K562 (cell line): ENCODE data around the gene NTN4. TPM values are rescaled to one million over a fixed set of nuclear protein-coding genes. Genes with fewer than 3 reads are reported as not detected.
A peak's percentile ranks its signal among the peaks of the same experiment; 100 is the strongest.
"Not testable (repeated sequence)": the region's sequence is repeated elsewhere in the genome, so short reads cannot be mapped to it uniquely, and the experiment has no call there.

Experiments used
- ATAC-seq: fragments of 200-7000 bp; cut with Tn5 transposase; 3 replicates; pipeline ENCODE4 v1.9.1; 2020; ENCODE audit warnings: moderate library complexity
- BruUV-seq: library from RNA; stranded (reverse); fragments of 400-500 nt; replicated peaks from 2 replicates; lab custom pipeline; 2021; lab: Mats Ljungman, UMichigan
- CTCF ChIA-PET: fragments of 300-600 bp; formaldehyde crosslinking; extraction: SDS; loops from one replicate; lab custom pipeline; 2021; ENCODE audit warnings: low intra/inter-chr PET ratio; lab: Yijun Ruan, JAX
- POLR2A ChIA-PET: fragments of 300-600, 350-650 bp; sonication (Branson Sonifier 250); formaldehyde crosslinking; extraction: SDS; loops from one replicate; lab custom pipeline; 2021; ENCODE audit warnings: antibody characterized with exemption, inconsistent platforms; lab: Yijun Ruan, JAX
- DNase-seq, 4 experiments: peaks; one replicate each; pipeline versions ENCODE4 v3.0.0 to v3.0.0-alpha.2; 2011 to 2018; ENCODE audit warnings: low spot score in 3 of 4, mixed read lengths in 3 of 4; ENCODE audit errors: extremely low read depth in 1 of 4
- FAIRE-seq: peaks from 2 replicates; lab custom pipeline; 2011; peaks lifted over from hg19 to GRCh38; lab: Jason Lieb, UNC
- H2AFZ ChIP-seq: 2 replicates; pipeline ENCODE4 v1.6.0; 2011; ENCODE audit warnings: low read depth, low read length, control low read depth, inconsistent platforms
- H3K27ac ChIP-seq: fragments of 200-600 bp; 3 replicates; pipeline ENCODE4 v1.8.0; 2011; ENCODE audit warnings: low read depth, mild to moderate bottlenecking, control low read depth, inconsistent platforms, low read length, moderate library complexity, mixed read lengths; ENCODE audit errors: extremely low read depth
- H3K27me3 ChIP-seq, 2 experiments: fragments of 300-600 bp in 1 of 2; 2 replicates in 1 of 2; 3 replicates in 1 of 2; pipeline versions ENCODE4 v1.6.0 to v1.8.0; 2011; ENCODE audit warnings: inconsistent platforms in 2 of 2, low read length in 2 of 2, mild to moderate bottlenecking in 1 of 2, mixed read lengths in 1 of 2, moderate library complexity in 1 of 2; ENCODE audit not compliant: control insufficient read depth in 2 of 2, insufficient read depth in 2 of 2
- H3K36me3 ChIP-seq: fragments of 300-600 bp; 3 replicates; pipeline ENCODE4 v1.8.0; 2011; ENCODE audit warnings: mild to moderate bottlenecking, low read length, inconsistent platforms; ENCODE audit not compliant: control insufficient read depth, insufficient read depth
- H3K4me1 ChIP-seq, 2 experiments: fragments of 200-600 bp in 1 of 2; replicated peaks in 1 of 2; 2 replicates in 1 of 2; 3 replicates in 1 of 2; pipeline versions ENCODE4 v1.5.1 to v1.8.0; 2011; ENCODE audit warnings: inconsistent platforms in 2 of 2, low read length in 2 of 2, mild to moderate bottlenecking in 1 of 2, mixed read lengths in 1 of 2, moderate library complexity in 1 of 2; ENCODE audit not compliant: control insufficient read depth in 2 of 2, insufficient read depth in 2 of 2
- H3K4me2 ChIP-seq: 2 replicates; pipeline ENCODE4 v1.6.1; 2011; ENCODE audit warnings: low read length, control low read depth, inconsistent platforms, mixed read lengths; ENCODE audit not compliant: insufficient read depth
- H3K4me3 ChIP-seq: fragments of 200-600 bp; sonication (generic), shearing (Covaris generic); 2 replicates; pipeline ENCODE4 v1.5.1; 2016; ENCODE audit warnings: control low read depth, inconsistent platforms
- H3K79me2 ChIP-seq: fragments of 200-600 bp; 3 replicates; pipeline ENCODE4 v1.8.0; 2011; ENCODE audit warnings: low read length, inconsistent platforms; ENCODE audit not compliant: control insufficient read depth, insufficient read depth
- H3K9ac ChIP-seq, 2 experiments: 2 replicates each; pipeline versions ENCODE4 v1.6.0 to v1.6.1; 2011; ENCODE audit warnings: low read depth in 2 of 2, low read length in 2 of 2, control low read depth in 1 of 2, inconsistent platforms in 1 of 2, mild to moderate bottlenecking in 1 of 2, mixed read lengths in 1 of 2; ENCODE audit not compliant: insufficient read depth in 1 of 2
- H3K9me1 ChIP-seq: one replicate; pipeline ENCODE4 v1.6.0; 2011; ENCODE audit warnings: inconsistent platforms, mild to moderate bottlenecking, low read length, moderate library complexity; ENCODE audit not compliant: control insufficient read depth, insufficient read depth
- H3K9me3 ChIP-seq: replicated peaks from 2 replicates; pipeline ENCODE4 v1.5.1; 2011; ENCODE audit warnings: low read depth, low read length, inconsistent platforms; ENCODE audit not compliant: control insufficient read depth, insufficient read depth
- H4K20me1 ChIP-seq: replicated peaks from 2 replicates; pipeline ENCODE4 v1.6.1; 2011; ENCODE audit warnings: low read length, inconsistent platforms, mixed read lengths; ENCODE audit not compliant: control insufficient read depth, insufficient read depth
- CREB1 ChIP-seq, 2 experiments: sonication (generic) in 1 of 2; formaldehyde crosslinking in 1 of 2; IDR thresholded peaks; 2 replicates each; pipeline versions ENCODE4 v1.6.1 to v1.8.0; 2012 to 2022; ENCODE audit warnings: inconsistent platforms in 1 of 2, mild to moderate bottlenecking in 1 of 2, missing genetic modification reagents in 1 of 2, moderate library complexity in 1 of 2
- MEIS2 ChIP-seq: fragments of 450-650 bp; IDR thresholded peaks from 2 replicates; pipeline ENCODE4 v1.6.1; 2014; ENCODE audit warnings: mild to moderate bottlenecking; ENCODE audit not compliant: partially characterized antibody
- MTF1 ChIP-seq: fragments of 250-450 bp; sonication (Bioruptor Pico); IDR thresholded peaks from 2 replicates; pipeline ENCODE4 v1.9.0; 2021; ENCODE audit warnings: moderate library complexity, mild to moderate bottlenecking, inconsistent platforms, borderline replicate concordance
- WGBS: fragments of 100-300 bp; shearing (Covaris generic); methylation state at CpG from one replicate; pipeline ENCODE4 v1.1.6; 2016; ENCODE audit warnings: low coverage, mixed read lengths; ENCODE audit not compliant: insufficient coverage; ENCODE audit errors: missing lambda C conversion rate; 5-methylcytosine and 5-hydroxymethylcytosine counted together
- in situ Hi-C: fragments of 300-500 bp; cut with MboI; formaldehyde crosslinking; loops from 4 replicates; pipeline ENCODE4 v1.15.0; 2018; ENCODE audit warnings: inconsistent platforms, mixed read lengths
- intact Hi-C: fragments of 100-400 bp; cut with micrococcal nuclease; formaldehyde crosslinking; loops from 2 replicates; pipeline ENCODE4 v1.14.2; 2022
- polyA plus RNA-seq, 8 experiments: library from polyadenylated mRNA; depleted of rRNA in 4 of 8; stranded (reverse) in 5 of 8; unstranded in 3 of 8; fragments of >200 nt; fragmentation: Nextera tagmentation in 2 of 8; fragmentation: Illumina TruSeq in 1 of 8; extraction: Ambion mirVana in 2 of 8; extraction: Trizol in 1 of 8; gene quantifications; 2 replicates each; pipeline versions ENCODE4 v1.2.1 to v1.2.3, GENCODE V29; 2011 to 2014; ENCODE audit warnings: inconsistent platforms in 1 of 8, missing spikeins in 1 of 8
- total RNA-seq, 7 experiments: library from RNA; depleted of rRNA in 6 of 7; stranded (reverse); fragments of >200 nt in 6 of 7; fragmentation: Illumina TruSeq in 2 of 7; extraction: Trizol in 2 of 7; gene quantifications; 2 replicates each; pipeline versions ENCODE4 v1.2.1 to v1.2.3, GENCODE V29; 2011 to 2021; ENCODE audit warnings: low replicate concordance in 1 of 7

NTN4 gene
- total and polyA plus RNA-seq, 9 of the 15 experiments (the other 6 are each of a cell fraction or from before 2014, with no cell fraction given), result 0.13 TPM; not detected in 8

GRCh38 chr12:95738024-95738611 lies 52.4 kb downstream of the NTN4 start:
- BruUV-seq, result no TSS peak
- Histone ChIP-seq H3K4me2 (no peak overlapping the region), H3K27me3 (peaks cover 0 to 9% of the 10 kb centered on the region in 2 experiments; a peak in 2 of 5 replicates), H4K20me1 (no peaks in the 10 kb centered on the region), H3K9ac (no peak overlapping the region), H3K9me1 (no peaks in the 10 kb centered on the region), H3K9me3 (no peaks in the 10 kb centered on the region), H2AFZ (no peak overlapping the region), H3K4me1 (no peaks in the 10 kb centered on the region; a peak in 1 of 5 replicates), H3K4me3 (no peak overlapping the region), H3K27ac (no peak overlapping the region), H3K79me2 (no peaks in the 10 kb centered on the region), H3K36me3 (no peaks in the 10 kb centered on the region)
- ATAC-seq (no peak), FAIRE-seq (no peak), DNase-seq (no peak)
- intact Hi-C loops, result no loop called here
- TF ChIP-seq MEIS2, result peak; percentile 33
- no peak for TF ChIP-seq MTF1
- POLR2A ChIA-PET, result no interaction called here
- in situ Hi-C loops, result no loop called here
- 9% methylated on average over 11 of the region's 11 CpGs for WGBS
- CTCF ChIA-PET, result no interaction called here

- ATAC-seq, result no peak
- no peak for TF ChIP-seq CREB1 (IDR thresholded peaks at IDR 0.05)
- TF ChIP-seq CREB1 (CRISPR knock-in tag; IDR thresholded peaks at IDR 0.05), result no peak
- no peak for FAIRE-seq
- no TSS peak for BruUV-seq
- Histone ChIP-seq H3K36me3 (no peaks in the 10 kb centered on the region), H3K4me3 (no peak overlapping the region), H4K20me1 (no peaks in the 10 kb centered on the region), H3K4me2 (no peak overlapping the region), H3K9ac (no peak overlapping the region), H3K79me2 (no peaks in the 10 kb centered on the region), H3K27ac (no peak overlapping the region), H3K27me3 (peaks cover 0 to 9% of the 10 kb centered on the region in 2 experiments; a peak in 2 of 5 replicates), H3K4me1 (no peaks in the 10 kb centered on the region; a peak in 1 of 5 replicates), H2AFZ (no peak overlapping the region), H3K9me1 (no peaks in the 10 kb centered on the region), H3K9me3 (no peaks in the 10 kb centered on the region)
- CTCF ChIA-PET, result no interaction called here
- in situ Hi-C loops, result no loop called here
- POLR2A ChIA-PET, result no interaction called here
- 0% methylated on average over 2 of the region's 2 CpGs for WGBS
- intact Hi-C loops, result no loop called here
- no peak for DNase-seq
These were observed 53.9 kb downstream of the NTN4 start for GRCh38 chr12:95736631-95737030.

GRCh38 chr12:95735728-95736127 lies 54.8 kb downstream of the NTN4 start:
- POLR2A ChIA-PET, H3K27ac ChIP-seq, BruUV-seq, CTCF ChIA-PET, DNase-seq, FAIRE-seq, H3K4me3 ChIP-seq, intact Hi-C loops, H2AFZ ChIP-seq, H3K9me1 ChIP-seq, H3K9ac ChIP-seq, H3K79me2 ChIP-seq, H3K27me3 ChIP-seq, H3K4me2 ChIP-seq, H4K20me1 ChIP-seq, H3K4me1 ChIP-seq, H3K36me3 ChIP-seq, ATAC-seq, H3K9me3 ChIP-seq, in situ Hi-C loops: not testable (repeated sequence)
- 0% methylated on average over 5 of the region's 5 CpGs for WGBS
